ENCODE measurements around the gene IGSF10.

DNA sequence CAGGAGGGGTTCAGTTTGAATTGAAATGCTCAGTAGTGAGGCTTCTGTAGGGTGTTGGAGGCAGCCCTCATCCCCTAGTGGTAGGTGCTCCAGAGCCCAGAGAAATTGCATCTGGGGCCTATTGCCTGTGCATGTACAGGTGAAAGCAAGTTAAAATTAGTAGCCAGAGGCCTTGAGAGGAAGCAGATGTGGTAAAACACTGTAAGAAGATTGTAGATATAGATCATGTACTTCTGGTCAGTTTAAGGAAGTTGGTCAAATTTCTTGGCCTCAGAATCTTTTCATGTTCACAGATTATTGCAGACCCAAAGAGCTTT, 34.6 kb downstream of the IGSF10 start:
- TF ChIP-seq POLR2A (IDR thresholded peaks at IDR 0.05; ENCODE audit: low read length), result no peak
- TF ChIP-seq GATA1 (IDR thresholded peaks at IDR 0.05; ENCODE audit: low read depth, low read length), result no peak

Measured in erythroblast (primary cell).